ENCODE results near the gene PALS2.

The PALS2 gene

DNA sequence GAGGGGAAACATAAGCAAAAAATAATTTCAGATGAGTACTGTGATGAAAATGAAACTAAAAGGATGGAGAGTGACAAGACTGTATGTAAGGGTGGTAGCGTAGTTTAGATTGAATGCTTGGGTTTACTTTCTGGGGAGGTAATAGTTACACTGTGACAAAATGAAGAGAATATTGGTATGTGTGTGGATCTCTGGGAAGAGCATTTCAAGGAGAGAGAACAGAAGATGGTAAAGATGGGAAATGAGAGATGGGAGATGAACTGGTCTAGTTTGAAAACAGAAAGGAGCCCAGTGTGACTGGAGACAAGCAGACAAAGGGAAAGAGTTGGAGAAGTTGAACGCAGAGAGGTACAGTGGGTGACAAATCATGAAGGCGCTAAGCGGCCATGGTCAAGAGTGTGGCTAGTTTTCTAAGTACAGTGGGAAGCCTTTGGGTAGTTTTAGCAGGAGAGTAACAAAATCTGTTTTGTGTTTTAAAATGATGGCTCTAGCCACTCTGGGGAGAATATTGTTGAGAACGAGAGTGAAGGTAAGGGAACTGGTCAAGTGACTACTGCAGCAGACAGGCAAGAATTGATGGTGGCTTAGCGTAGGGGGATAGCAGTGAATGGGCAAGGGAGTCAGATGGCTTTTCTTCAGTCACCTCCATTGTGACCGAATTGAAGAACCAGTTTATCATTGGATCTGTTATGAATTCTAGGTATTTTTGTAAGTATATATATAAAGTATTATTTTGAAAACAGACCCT, 22.6 kb downstream of the PALS2 start:
- DNase-seq: no peak

DNA sequence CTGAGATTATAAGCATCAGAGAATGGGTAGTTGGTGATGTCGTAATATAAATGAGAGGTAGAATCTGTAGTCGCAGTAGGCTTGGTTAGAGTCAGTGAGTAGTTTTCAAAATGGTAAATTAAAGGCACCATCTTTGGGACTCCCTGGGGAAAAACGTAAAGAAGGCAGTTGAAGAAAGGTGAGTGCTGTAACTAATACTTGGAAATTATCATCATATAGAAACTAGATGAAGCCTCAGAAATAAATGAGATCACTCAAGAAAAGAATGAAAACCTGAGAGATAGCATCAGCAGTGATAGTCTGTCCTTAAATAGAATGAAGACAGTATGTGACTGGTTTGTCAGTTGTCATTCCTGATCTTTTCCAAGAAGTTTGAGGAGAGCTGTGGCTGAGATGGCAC, 23.8 kb downstream of the PALS2 start:
- no peak for DNase-seq

DNA sequence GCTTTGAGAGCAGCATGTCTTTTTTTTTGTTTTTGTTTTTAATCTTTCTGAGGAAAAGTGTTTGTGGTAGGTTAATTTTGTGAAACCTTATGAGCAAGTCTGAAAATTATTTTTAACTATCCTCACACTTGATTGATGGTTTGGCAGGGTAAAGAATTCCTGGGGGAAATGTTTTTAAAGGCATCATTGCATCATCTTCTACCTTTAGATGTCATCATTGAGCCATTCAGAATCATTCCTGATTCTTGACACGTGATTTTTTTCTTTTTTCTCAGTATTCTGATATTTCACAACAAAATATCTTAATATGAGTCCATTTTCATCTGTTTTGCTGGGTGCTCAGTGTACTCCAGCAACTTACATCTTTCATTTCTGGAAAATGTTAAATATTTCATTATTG, 28.3 kb downstream of the PALS2 start:
- DNase-seq: no peak

GRCh38 chr7:24602860-24603456, 29.7 kb downstream of the PALS2 start:
- no peak for DNase-seq

- no peak for DNase-seq
Measured at GRCh38 chr7:24604630-24605029, 31.4 kb downstream of the PALS2 start.

DNA sequence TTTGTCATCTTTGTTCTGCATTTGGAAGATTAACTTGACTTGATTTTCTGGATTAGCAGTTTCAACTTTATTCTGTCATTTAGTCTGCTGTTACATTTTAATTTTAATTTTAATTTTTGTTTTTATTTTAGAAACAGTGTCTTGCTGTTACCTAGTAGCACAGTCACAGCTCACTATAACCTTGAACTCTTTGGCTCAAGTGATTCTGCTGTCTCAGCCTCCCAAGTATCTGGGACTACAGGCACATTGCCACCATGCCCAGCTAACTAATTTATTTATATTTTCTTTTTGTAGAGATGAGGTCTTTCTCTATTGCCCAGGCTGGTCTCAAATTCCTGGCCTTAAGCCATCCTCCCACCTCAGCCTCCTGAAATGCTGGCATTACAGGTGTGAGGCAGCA, 35.3 kb downstream of the PALS2 start:
- DNase-seq: no peak

DNA sequence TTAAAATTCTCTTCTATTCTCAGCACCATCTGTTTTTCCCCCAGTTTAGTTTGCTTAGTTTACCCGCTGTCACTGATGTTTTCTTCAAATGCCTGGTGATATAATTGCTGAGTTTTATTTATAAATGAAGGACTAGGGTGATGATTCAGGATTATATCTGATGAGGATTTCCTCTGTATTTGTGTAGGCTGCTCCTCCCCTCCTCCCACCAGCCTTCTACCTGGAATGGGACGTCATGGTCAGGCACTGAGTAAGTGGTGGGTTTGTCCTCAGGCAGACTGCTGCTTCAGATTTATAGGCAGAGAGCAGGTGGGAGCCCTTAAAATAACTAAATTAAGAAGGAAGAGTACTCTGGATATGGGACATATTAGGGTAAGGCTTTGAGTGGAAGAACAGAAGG, 35.8 kb downstream of the PALS2 start:
- DNase-seq: no peak

- no peak for DNase-seq
Measured at GRCh38 chr7:24609570-24609969, 36.3 kb downstream of the PALS2 start.

DNA sequence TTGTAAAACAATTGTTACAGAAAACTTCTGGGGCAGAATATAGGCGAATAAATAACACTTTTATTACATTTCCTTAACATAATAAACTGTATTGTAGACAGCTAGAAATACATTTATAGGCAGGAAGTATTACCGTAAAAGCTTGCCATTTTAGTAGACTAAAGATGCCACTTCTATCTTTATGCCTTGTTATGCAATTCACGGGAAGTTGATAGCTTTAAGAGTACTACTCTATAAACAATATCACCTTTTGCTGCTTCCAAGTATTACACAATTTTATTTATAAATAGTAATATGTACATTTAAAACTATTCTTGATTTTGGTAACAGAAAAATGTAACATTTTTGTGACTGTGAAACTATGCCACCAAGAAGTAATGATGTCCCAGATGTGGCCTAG, 37.9 kb downstream of the PALS2 start:
- no peak for DNase-seq

DNA sequence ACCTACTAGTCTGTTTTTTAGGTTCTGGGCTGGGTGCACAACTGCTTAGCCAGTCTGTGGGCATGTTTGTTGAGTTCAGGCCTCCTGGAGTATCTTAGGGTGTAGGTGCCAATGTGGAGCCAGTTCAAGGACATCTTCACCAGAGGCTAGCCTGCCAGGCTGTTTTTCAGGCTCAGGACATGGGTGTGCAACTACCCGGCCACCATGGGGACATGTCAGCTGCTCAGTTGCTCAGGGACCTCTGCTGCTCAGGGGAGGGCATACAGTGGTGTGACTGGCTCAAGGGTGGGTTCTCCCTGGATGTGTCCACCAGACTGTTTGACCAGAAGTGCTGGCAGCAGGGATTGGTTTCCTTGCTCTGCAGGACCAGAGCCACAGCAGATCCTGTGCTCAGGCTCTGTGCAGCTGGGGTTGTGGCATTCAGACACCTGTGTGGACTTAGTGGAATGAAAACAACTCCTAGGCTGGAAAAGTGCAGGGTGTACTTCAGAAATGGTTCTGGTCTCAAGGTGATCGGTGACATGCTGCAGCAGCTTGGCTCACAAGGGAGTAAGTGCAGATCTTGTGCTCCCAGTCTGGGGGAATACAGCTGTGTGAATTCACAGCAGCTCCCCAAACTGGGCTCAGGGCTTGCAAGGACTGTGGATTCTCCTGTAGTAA, 44.8 kb downstream of the PALS2 start:
- DNase-seq: no peak

GRCh38 chr7:24619978-24620377, 46.7 kb downstream of the PALS2 start:
- DNase-seq: no peak

DNA sequence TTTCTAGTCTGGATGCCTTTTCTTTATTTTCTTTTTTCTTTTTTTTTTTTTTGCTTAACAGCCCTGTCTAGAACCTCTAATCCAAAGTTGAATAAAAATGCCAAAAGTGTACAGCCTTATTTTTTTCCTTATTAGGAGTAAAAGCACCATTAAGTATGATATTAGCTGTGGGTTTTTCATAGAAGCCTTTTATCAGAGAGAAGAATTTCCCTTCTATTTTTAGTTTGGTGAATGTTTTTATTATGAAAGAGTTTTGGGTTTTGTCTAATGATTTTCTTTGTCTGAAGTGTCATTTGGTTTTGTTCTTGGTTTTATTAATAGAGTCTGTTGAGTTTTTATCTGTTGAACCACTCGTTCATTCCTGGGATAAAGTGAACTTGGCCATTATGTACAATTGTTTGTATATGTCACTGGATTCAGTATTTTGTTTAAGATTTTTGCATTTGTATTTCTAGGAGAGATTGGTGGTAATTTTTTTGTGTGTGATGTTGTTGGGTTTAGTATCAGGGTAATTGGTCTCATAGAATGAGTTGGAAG, 49.5 kb downstream of the PALS2 start:
- DNase-seq: no peak

All from NCI-H446 (cell line).